ENCODE measurements around the gene SPAG4. TPM values are rescaled to one million over a fixed set of nuclear protein-coding genes. Genes with fewer than 3 reads are reported as not detected.

SPAG4 gene
- 9.8 and 9.9 TPM in 2 replicates for total RNA-seq

GRCh38 chr20:35615667-35616464 lies at the start of gene SPAG4:
Gene SPAG4, plus strand, starts transcription at chr20:35615829. Its CDS starts 175 bp downstream, at chr20:35616004.

GRCh38 chr20:35664466-35665206 lies 49.0 kb downstream of the SPAG4 start, which contains the start of the genes CPNE1 and RBM12:
Gene CPNE1, minus strand, starts transcription at chr20:35664900. Its CDS starts 31,977 bp downstream, at chr20:35632923.
Gene RBM12, minus strand, starts transcription at chr20:35664900. Its CDS starts 9,578 bp downstream, at chr20:35655322.

Other genes starting within 250 kb of the SPAG4 start
- gene UQCC1, start 203.9 kb upstream of the SPAG4 start, total RNA-seq, result 27.1 and 31.4 TPM in 2 replicates
- 13.8 and 14.0 TPM in 2 replicates for gene GDF5, start 177.6 kb upstream of the SPAG4 start, total RNA-seq
- 28.0 and 28.2 TPM in 2 replicates for gene CEP250, start 160.2 kb upstream of the SPAG4 start, total RNA-seq
- gene C20orf173, start 86.2 kb upstream of the SPAG4 start, total RNA-seq, result not detected in 2 replicates
- 325 and 413 TPM in 2 replicates for gene ERGIC3, start 73.8 kb upstream of the SPAG4 start, total RNA-seq
- gene CPNE1, start 49.1 kb downstream of the SPAG4 start, total RNA-seq, result 142 and 148 TPM in 2 replicates
- 34.0 TPM in 2 replicates for gene RBM12, start 49.1 kb downstream of the SPAG4 start, total RNA-seq
- 24.6 and 50.5 TPM in 2 replicates for gene NFS1, start 83.5 kb downstream of the SPAG4 start, total RNA-seq
- 638 and 750 TPM in 2 replicates for gene ROMO1, start 83.6 kb downstream of the SPAG4 start, total RNA-seq
- 119 and 134 TPM in 2 replicates for gene RBM39, start 126.4 kb downstream of the SPAG4 start, total RNA-seq
- gene PHF20, start 156.2 kb downstream of the SPAG4 start, total RNA-seq, result 21.0 and 21.3 TPM in 2 replicates

Measured in myometrial cell (primary cell).